SK-N-MC (cell line): ENCODE data around the gene ZNF710.

ENCODE experiments used
- EZH2 ChIP-seq: fragments of 200-600 bp; sonication (generic); IDR thresholded peaks from one replicate; pipeline ENCODE4 v1.6.1; 2017; ENCODE audit warnings: antibody characterized with exemption
- FOXP2 ChIP-seq: optimal IDR thresholded peaks from 2 replicates; pipeline ENCODE3; 2011; ENCODE audit warnings: mild to moderate bottlenecking, moderate library complexity; ENCODE audit not compliant: insufficient read depth; ENCODE audit errors: extremely low read length, control extremely low read depth
- POLR2AphosphoS5 ChIP-seq: IDR thresholded peaks from 2 replicates; pipeline ENCODE4 v1.6.1; 2012; ENCODE audit warnings: mild to moderate bottlenecking, low read depth, low read length, borderline replicate concordance

- TF ChIP-seq POLR2AphosphoS5, result no peak
- TF ChIP-seq EZH2, result no peak
- no peak for TF ChIP-seq FOXP2
Measured at GRCh38 chr15:90004671-90005070, 3.5 kb downstream of the ZNF710 start.
